ENCODE results near the gene SLC22A23. TPM values are rescaled to one million over a fixed set of nuclear protein-coding genes. Genes with fewer than 3 reads are reported as not detected.
A peak's percentile ranks its signal among the peaks of the same experiment; 100 is the strongest.

Gene SLC22A23
- total RNA-seq, 1 experiment from 2014 or later: 6.8 TPM

DNA sequence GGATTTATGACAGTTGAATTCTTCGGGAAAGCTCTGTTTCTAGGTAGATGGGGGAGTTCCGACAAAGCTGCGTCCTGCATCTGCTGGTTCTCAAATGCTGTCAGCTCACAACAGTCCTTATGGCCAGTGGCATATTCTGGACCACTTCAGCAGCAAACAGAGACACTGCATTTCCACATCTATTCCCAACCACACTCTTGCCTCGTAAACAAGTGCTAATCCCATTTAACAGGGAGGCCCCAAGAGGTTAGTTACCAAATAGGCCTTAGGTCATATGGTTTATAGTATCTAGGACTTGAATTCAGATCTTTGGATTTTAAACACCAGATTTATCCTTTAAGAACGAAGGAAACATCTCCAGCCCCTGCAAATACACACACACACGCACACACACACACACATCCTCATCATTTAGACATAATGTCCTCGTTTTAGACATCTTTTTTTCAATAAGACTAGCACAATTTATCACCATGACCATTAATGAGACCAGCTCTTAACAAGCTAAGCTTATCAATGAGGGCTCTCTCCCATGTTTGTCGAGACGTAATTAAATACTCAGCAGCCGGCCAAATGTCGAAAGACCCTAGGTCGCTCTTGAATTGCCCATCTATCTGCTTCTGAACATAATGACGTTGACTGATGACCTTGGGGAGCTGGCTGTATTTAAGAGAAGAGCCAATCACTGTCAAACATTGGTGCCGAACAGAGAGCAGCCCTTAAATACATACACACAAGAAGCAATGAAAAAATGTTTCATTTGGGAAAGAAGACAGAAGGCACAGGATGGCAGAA is 113.6 kb downstream of the SLC22A23 start:
- no peak overlapping the region for H3K27ac Mint-ChIP-seq

More for the DNA sequence above, 113.6 kb downstream of the SLC22A23 start:
- H3K14ac ChIP-seq (ENCODE audit: insufficient read depth, low read length): no peak overlapping the region
- no peak overlapping the region for H2BK5ac ChIP-seq (ENCODE audit: insufficient read length, low read length)
- no peaks in the 10 kb centered on the region for H3K23me2 ChIP-seq (ENCODE audit: insufficient read length, low read depth, low read length, poor library complexity, severe bottlenecking)
- H3K27ac ChIP-seq (ENCODE audit: insufficient read length, low read depth, low read length): no peak overlapping the region
- H3K9me3 ChIP-seq (ENCODE audit: control insufficient read depth, low read depth, low read length): no peaks in the 10 kb centered on the region
- no peak overlapping the region for H4K91ac ChIP-seq (ENCODE audit: insufficient read length, low read depth, low read length)
- peaks cover 0 to under 1% (median 0%) of the 10 kb centered on the region in 3 experiments; a peak in 3 of 7 replicates for H3K36me3 Mint-ChIP-seq (ENCODE audit: insufficient read depth in 1 of 3, low read depth in 3 of 3)
- no peak overlapping the region for H3T11ph ChIP-seq (ENCODE audit: low read length)
- peaks cover 60 to 62% of the 10 kb centered on the region in 2 experiments for H3K4me1 Mint-ChIP-seq
- H3K27me3 Mint-ChIP-seq (ENCODE audit: low read depth): no peaks in the 10 kb centered on the region
- H3K9ac ChIP-seq (ENCODE audit: extremely low read depth, insufficient read length, low read length): no peak overlapping the region
- H3K4me3 Mint-ChIP-seq: 0 out of 5 replicates have a peak overlapping the region, but pooled peaks of 1 of the 2 experiments have one; percentile 1
- DNase-seq: no peak
- no peak overlapping the region for H3K18ac ChIP-seq (ENCODE audit: insufficient read length, low read depth, low read length)
- no peak overlapping the region for H4K8ac ChIP-seq (replicated peaks; ENCODE audit: insufficient read length, low read depth, low read length)
- H2BK120ac ChIP-seq (ENCODE audit: low read depth, low read length, poor library complexity, severe bottlenecking): no peak overlapping the region
- peaks cover 28% of the 10 kb centered on the region; the same call in 1 of the 2 replicates for H3K4me1 ChIP-seq (ENCODE audit: insufficient read depth, low read length)
- no peak overlapping the region for H3K23ac ChIP-seq (ENCODE audit: insufficient read length, low read depth, low read length)
- no peak overlapping the region for H3K4me2 ChIP-seq (ENCODE audit: insufficient read depth, insufficient read length, low read length)
- H3K79me1 ChIP-seq (ENCODE audit: insufficient read depth, low read depth, low read length, poor library complexity, severe bottlenecking): no peaks in the 10 kb centered on the region
- no peaks in the 10 kb centered on the region for H3K27me3 ChIP-seq (ENCODE audit: insufficient read depth, low read length)
- WGBS (ENCODE audit: extremely low coverage, insufficient read length, low lambda C conversion rate): no CpG with 5 or more reads among the region's 14 CpGs
- TF ChIP-seq CTCF (conservative IDR thresholded peaks at IDR 0.05): no peak
- H2BK12ac ChIP-seq (ENCODE audit: insufficient read length, low read depth, low read length): no peak overlapping the region
- no peak overlapping the region for H2AFZ ChIP-seq (ENCODE audit: low read length)
- H2BK20ac ChIP-seq (ENCODE audit: low read depth, low read length, poor library complexity, severe bottlenecking): no peak overlapping the region
- no peak overlapping the region for H3K56ac ChIP-seq (ENCODE audit: insufficient read length, low read depth, low read length)
- H3K4ac ChIP-seq (ENCODE audit: low read depth, low read length): no peak overlapping the region
- H4K20me1 ChIP-seq (ENCODE audit: control insufficient read depth, insufficient read depth, insufficient read length): no peaks in the 10 kb centered on the region
- H3K9me3 Mint-ChIP-seq: no peaks in the 10 kb centered on the region
- no peak overlapping the region for H4K5ac ChIP-seq (ENCODE audit: insufficient read length, low read depth, low read length)
- H2BK15ac ChIP-seq (ENCODE audit: low read depth, low read length): no peak overlapping the region
- H2AK5ac ChIP-seq (ENCODE audit: insufficient read length, low read length): no peak overlapping the region
- H3K79me2 ChIP-seq (ENCODE audit: insufficient read depth, low read length): no peaks in the 10 kb centered on the region
